GM12878 (cell line): Measurements from ENCODE around the gene TFAP2E. TPM values are rescaled to one million over a fixed set of nuclear protein-coding genes. Genes with fewer than 3 reads are reported as not detected.

ENCODE experiments used
- ATAC-seq: fragments of 200-7000 bp; cut with Tn5 transposase; 3 replicates; pipeline ENCODE4 v1.9.1; 2020; ENCODE audit warnings: mild to moderate bottlenecking, moderate library complexity
- BruUV-seq: library from RNA; stranded (reverse); fragments of 400-500 nt; replicated peaks from 2 replicates; lab custom pipeline; 2021; lab: Mats Ljungman, UMichigan
- CTCF ChIA-PET: fragments of 300-600 bp; sonication (Branson Sonifier 250); formaldehyde crosslinking; extraction: SDS; loops from one replicate; lab custom pipeline; 2021; ENCODE audit warnings: inconsistent platforms; lab: Yijun Ruan, JAX
- POLR2A ChIA-PET: fragments of 350-600 bp; formaldehyde crosslinking; extraction: SDS; loops from one replicate; lab custom pipeline; 2021; ENCODE audit warnings: inconsistent platforms; lab: Charles Lee
- RAD21 ChIA-PET: fragments of 300-600 bp; sonication (Branson Sonifier 250); formaldehyde crosslinking; loops from one replicate; lab custom pipeline; 2023; ENCODE audit warnings: antibody characterized with exemption; ENCODE audit not compliant: unreplicated experiment; lab: Charles Lee
- SMC1A ChIA-PET: fragments of 300-600 bp; sonication (Branson Sonifier 250); formaldehyde crosslinking; loops from one replicate; lab custom pipeline; 2023; ENCODE audit not compliant: unreplicated experiment, uncharacterized antibody; lab: Charles Lee
- DNase-seq: peaks from one replicate; pipeline ENCODE4 v3.0.0-alpha.2; 2011; ENCODE audit warnings: low read depth, low spot score
- FAIRE-seq: peaks from 3 replicates; lab custom pipeline; 2011; peaks lifted over from hg19 to GRCh38; lab: Jason Lieb, UNC
- H2AFZ ChIP-seq: 2 replicates; pipeline ENCODE4 v1.6.0; 2011; ENCODE audit warnings: low read depth, low read length, control low read depth; ENCODE audit not compliant: control insufficient read depth
- H3K27ac ChIP-seq: 2 replicates; pipeline ENCODE4 v1.5.1; 2011; ENCODE audit warnings: control low read depth; ENCODE audit not compliant: control insufficient read depth, insufficient read depth
- H3K27me3 ChIP-seq, 2 experiments: replicated peaks in 1 of 2; 2 replicates each; pipeline versions ENCODE4 v1.6.0 to v1.6.1; 2011; ENCODE audit warnings: low read length in 1 of 2; ENCODE audit not compliant: control insufficient read depth in 2 of 2, insufficient read depth in 2 of 2
- H3K36me3 ChIP-seq, 2 experiments: 2 replicates each; pipeline ENCODE4 v1.5.1; 2011; ENCODE audit warnings: low read length in 1 of 2; ENCODE audit not compliant: control insufficient read depth in 2 of 2, insufficient read depth in 2 of 2
- H3K4me1 ChIP-seq: 2 replicates; pipeline ENCODE4 v1.6.1; 2011; ENCODE audit warnings: mild to moderate bottlenecking, low read length, moderate library complexity, mixed read lengths; ENCODE audit not compliant: control insufficient read depth, insufficient read depth
- H3K4me2 ChIP-seq: 2 replicates; pipeline ENCODE4 v1.6.0; 2011; ENCODE audit warnings: control low read depth; ENCODE audit not compliant: control insufficient read depth, insufficient read depth
- H3K4me3 ChIP-seq: fragments of 200-600 bp; sonication (generic); 2 replicates; pipeline ENCODE4 v1.5.1; 2016
- H3K79me2 ChIP-seq: 2 replicates; pipeline ENCODE4 v1.6.0; 2011; ENCODE audit warnings: low read length; ENCODE audit not compliant: control insufficient read depth, insufficient read depth
- H3K9ac ChIP-seq: 2 replicates; pipeline ENCODE4 v1.8.0; 2011; ENCODE audit warnings: low read length, control low read depth, mixed read lengths; ENCODE audit not compliant: control insufficient read depth, insufficient read depth
- H3K9me3 ChIP-seq: replicated peaks from 3 replicates; pipeline ENCODE4 v1.5.1; 2011; ENCODE audit warnings: mild to moderate bottlenecking, low read length; ENCODE audit not compliant: control insufficient read depth, insufficient read depth
- H4K20me1 ChIP-seq: 2 replicates; pipeline ENCODE4 v1.6.0; 2011; ENCODE audit not compliant: control insufficient read depth, insufficient read depth
- MLLT1 ChIP-seq: fragments of 450-650 bp; IDR thresholded peaks from 2 replicates; pipeline ENCODE4 v1.6.1; 2016; ENCODE audit warnings: mild to moderate bottlenecking
- MTA3 ChIP-seq: IDR thresholded peaks from 2 replicates; pipeline ENCODE4 v1.6.1; 2012; ENCODE audit warnings: low read length, inconsistent platforms, borderline replicate concordance
- RELB ChIP-seq: fragments of 450-650 bp; IDR thresholded peaks from 2 replicates; pipeline ENCODE4 v1.6.1; 2017; ENCODE audit warnings: low read depth, mild to moderate bottlenecking, moderate library complexity
- WGBS: methylation state at CpG from one replicate; pipeline ENCODE4 v1.1.6; 2016; ENCODE audit warnings: low lambda C conversion rate; ENCODE audit not compliant: insufficient replicate concordance, insufficient coverage; ENCODE audit errors: missing lambda C conversion rate; 5-methylcytosine and 5-hydroxymethylcytosine counted together
- in situ Hi-C: fragments of 300-500 bp; cut with MboI; formaldehyde crosslinking; loops from 9 replicates; pipeline ENCODE4 v1.14.3; 2018; ENCODE audit warnings: mixed read lengths
- intact Hi-C: fragments of 100-400 bp; cut with micrococcal nuclease; formaldehyde crosslinking; loops from one replicate; pipeline ENCODE4 v1.14.2; 2022; ENCODE audit not compliant: unreplicated experiment
- polyA plus RNA-seq, 11 experiments: library from polyadenylated mRNA; depleted of rRNA in 4 of 11; unstranded in 6 of 11; stranded (reverse) in 5 of 11; fragments of >200 nt; fragmentation: Nextera tagmentation in 4 of 11; fragmentation: Illumina TruSeq in 1 of 11; extraction: Ambion mirVana in 4 of 11; extraction: Trizol in 1 of 11; gene quantifications; 1 replicate in 1 of 11; 2 replicates in 10 of 11; pipeline versions ENCODE4 v1.2.1 to v1.2.3, GENCODE V29; 2011 to 2016; ENCODE audit warnings: inconsistent platforms in 2 of 11, missing spikeins in 2 of 11, low read depth in 1 of 11
- total RNA-seq, 4 experiments: library from RNA; depleted of rRNA in 3 of 4; stranded (reverse); fragments of >200 nt in 3 of 4; fragmentation: Illumina TruSeq in 1 of 4; extraction: Trizol in 1 of 4; gene quantifications; 2 replicates each; pipeline versions ENCODE4 v1.2.1 to v1.2.3, GENCODE V29; 2013 to 2021

TFAP2E gene
- total and polyA plus RNA-seq, 10 of the 15 experiments (the other 5 are each of a cell fraction or from before 2014, with no cell fraction given) = 0.10 to 1.1 (median 0.43) TPM

- TF ChIP-seq RELB = 0 out of 2 replicates have a peak, but pooled peaks have one; percentile 26
Observed at GRCh38 chr1:35637401-35637809, 64.3 kb downstream of the TFAP2E start (continued).

- Histone ChIP-seq H3K27me3 (no peaks in the 10 kb centered on the region; a peak in 2 of 4 replicates), H3K9me3 (no peaks in the 10 kb centered on the region), H3K27ac (peak overlapping the region; percentile 82), H3K9ac (peak overlapping the region; percentile 96), H3K79me2 (peaks cover 57% of the 10 kb centered on the region), H3K4me3 (peak overlapping the region; percentile 98), H2AFZ (no peak overlapping the region), H3K36me3 (peaks cover 0 to 7% of the 10 kb centered on the region in 2 experiments; a peak in 1 of 4 replicates), H3K4me1 (no peaks in the 10 kb centered on the region; the same call in 1 of the 2 replicates), H3K4me2 (peak overlapping the region; percentile 79), H4K20me1 (no peaks in the 10 kb centered on the region)
- intact Hi-C loops = loop anchor here (1.0 to 5.0 kb wide), 2 partner anchors 75 to 132 kb away; no protein-coding TSS in a partner anchor
- TSS peak; percentile 58 for BruUV-seq
- ATAC-seq (0 out of 3 replicates have a peak, but pooled peaks have one; percentile 3), FAIRE-seq (peak; percentile 52), DNase-seq (no peak)
- in situ Hi-C loops = no loop called here
- ChIA-PET POLR2A (interaction anchor here (1.0 kb wide), 1 partner anchor 75 kb away, joined by 3 read pairs; no protein-coding TSS in a partner anchor), SMC1A (no interaction called here), RAD21 (no interaction called here), CTCF (interaction anchor here (1.5 kb wide), 1 partner anchor 75 kb away, joined by 4 read pairs; no protein-coding TSS in a partner anchor)
- WGBS = 2% methylated on average over 29 of the region's 29 CpGs
- TF ChIP-seq MTA3 = no peak
- TF ChIP-seq MLLT1 = peak; percentile 68; the same call in 1 of the 2 replicates
Observed at GRCh38 chr1:35640380-35641232, 67.5 kb downstream of the TFAP2E start.
